Mesenchymal stem cell (in vitro differentiated cells and primary cell): Measurements from ENCODE around the gene PODXL.
A peak's percentile ranks its signal among the peaks of the same experiment; 100 is the strongest.

Experiments used
- DNase-seq: peaks from one replicate; pipeline ENCODE4 v3.0.0-alpha.2; 2013
- H2AFZ ChIP-seq: one replicate; pipeline ENCODE4 v1.6.1; 2013; ENCODE audit warnings: low read depth, mild to moderate bottlenecking, control low read depth, inconsistent platforms, low read length, moderate library complexity
- H2AK5ac ChIP-seq: 2 replicates; pipeline ENCODE4 v1.6.1; 2013; ENCODE audit warnings: low read length, moderate library complexity, mild to moderate bottlenecking, inconsistent platforms; ENCODE audit not compliant: severe bottlenecking
- H2BK120ac ChIP-seq: one replicate; pipeline ENCODE4 v1.6.1; 2013; ENCODE audit warnings: low read depth, mild to moderate bottlenecking, inconsistent platforms, low read length, moderate library complexity
- H2BK12ac ChIP-seq, 2 experiments: one replicate each; pipeline ENCODE4 v1.6.1; 2013; ENCODE audit warnings: inconsistent platforms in 2 of 2, low read length in 2 of 2, mild to moderate bottlenecking in 2 of 2, moderate library complexity in 2 of 2, control low read depth in 1 of 2
- H2BK15ac ChIP-seq: one replicate; pipeline ENCODE4 v1.6.1; 2013; ENCODE audit warnings: mild to moderate bottlenecking, low read depth, inconsistent platforms; ENCODE audit not compliant: poor library complexity, severe bottlenecking
- H2BK5ac ChIP-seq: 2 replicates; pipeline ENCODE4 v1.6.1; 2013; ENCODE audit warnings: low read depth, mild to moderate bottlenecking, low read length, control low read depth, inconsistent platforms; ENCODE audit not compliant: poor library complexity, severe bottlenecking
- H3K14ac ChIP-seq, 2 experiments: one replicate each; pipeline ENCODE4 v1.6.1; 2013; ENCODE audit warnings: inconsistent platforms in 2 of 2, low read length in 2 of 2, control low read depth in 1 of 2, mild to moderate bottlenecking in 1 of 2, moderate library complexity in 1 of 2
- H3K18ac ChIP-seq, 2 experiments: one replicate each; pipeline ENCODE4 v1.6.1; 2013; ENCODE audit warnings: inconsistent platforms in 2 of 2, low read length in 2 of 2, control low read depth in 1 of 2, low read depth in 1 of 2, mild to moderate bottlenecking in 1 of 2
- H3K23ac ChIP-seq, 2 experiments: one replicate each; pipeline ENCODE4 v1.6.1; 2013; ENCODE audit warnings: inconsistent platforms in 2 of 2, low read length in 2 of 2, mild to moderate bottlenecking in 2 of 2, moderate library complexity in 2 of 2, control low read depth in 1 of 2
- H3K27ac ChIP-seq: 2 replicates; pipeline ENCODE4 v1.5.1; 2013; ENCODE audit warnings: mild to moderate bottlenecking, moderate library complexity, low read length, control low read depth, inconsistent platforms; ENCODE audit not compliant: poor library complexity, severe bottlenecking
- H3K27me3 ChIP-seq, 2 experiments: 2 replicates each; pipeline versions ENCODE4 v1.6.1 to v1.7.0; 2013; ENCODE audit warnings: low read length in 2 of 2, mild to moderate bottlenecking in 2 of 2, moderate library complexity in 2 of 2, control low read depth in 1 of 2, inconsistent platforms in 1 of 2; ENCODE audit not compliant: control insufficient read depth in 1 of 2, insufficient read depth in 1 of 2
- H3K36me3 ChIP-seq, 2 experiments: 2 replicates each; pipeline versions ENCODE4 v1.6.1 to v1.7.0; 2013; ENCODE audit warnings: low read length in 2 of 2, control low read depth in 1 of 2, inconsistent platforms in 1 of 2, low read depth in 1 of 2, mild to moderate bottlenecking in 1 of 2; ENCODE audit not compliant: insufficient read depth in 2 of 2, control insufficient read depth in 1 of 2
- H3K4ac ChIP-seq, 2 experiments: one replicate each; pipeline ENCODE4 v1.6.1; 2013; ENCODE audit warnings: inconsistent platforms in 2 of 2, low read length in 2 of 2, mild to moderate bottlenecking in 2 of 2, moderate library complexity in 2 of 2, control low read depth in 1 of 2, low read depth in 1 of 2
- H3K4me1 ChIP-seq: 2 replicates; pipeline ENCODE4 v1.6.1; 2013; ENCODE audit warnings: low read depth, low read length, control low read depth; ENCODE audit not compliant: control insufficient read depth, insufficient read depth
- H3K4me2 ChIP-seq: 2 replicates; pipeline ENCODE4 v1.6.1; 2013; ENCODE audit warnings: low read length, mild to moderate bottlenecking, inconsistent platforms; ENCODE audit not compliant: poor library complexity, severe bottlenecking
- H3K4me3 ChIP-seq, 2 experiments: 2 replicates each; pipeline versions ENCODE4 v1.5.1 to v1.7.0; 2013; ENCODE audit warnings: low read length in 2 of 2, mild to moderate bottlenecking in 2 of 2, control low read depth in 1 of 2, low read depth in 1 of 2; ENCODE audit not compliant: insufficient read depth in 1 of 2
- H3K79me1 ChIP-seq: replicated peaks from 2 replicates; pipeline ENCODE4 v1.6.1; 2013; ENCODE audit warnings: mild to moderate bottlenecking, control low read depth, low read length, inconsistent platforms; ENCODE audit not compliant: poor library complexity, severe bottlenecking
- H3K9ac ChIP-seq: 2 replicates; pipeline ENCODE4 v1.7.0; 2013; ENCODE audit warnings: mild to moderate bottlenecking, low read length, moderate library complexity
- H3K9me3 ChIP-seq: 2 replicates; pipeline ENCODE4 v1.7.0; 2013; ENCODE audit warnings: mild to moderate bottlenecking, low read length; ENCODE audit not compliant: control insufficient read depth
- H4K8ac ChIP-seq: one replicate; pipeline ENCODE4 v1.6.1; 2013; ENCODE audit warnings: inconsistent platforms, mild to moderate bottlenecking, low read length, moderate library complexity
- H4K91ac ChIP-seq: one replicate; pipeline ENCODE4 v1.6.1; 2013; ENCODE audit warnings: mild to moderate bottlenecking, low read length, inconsistent platforms
- WGBS: methylation state at CpG from one replicate; pipeline ENCODE4 v1.1.7; 2013; ENCODE audit warnings: mixed read lengths; 5-methylcytosine and 5-hydroxymethylcytosine counted together

The PODXL gene

DNA sequence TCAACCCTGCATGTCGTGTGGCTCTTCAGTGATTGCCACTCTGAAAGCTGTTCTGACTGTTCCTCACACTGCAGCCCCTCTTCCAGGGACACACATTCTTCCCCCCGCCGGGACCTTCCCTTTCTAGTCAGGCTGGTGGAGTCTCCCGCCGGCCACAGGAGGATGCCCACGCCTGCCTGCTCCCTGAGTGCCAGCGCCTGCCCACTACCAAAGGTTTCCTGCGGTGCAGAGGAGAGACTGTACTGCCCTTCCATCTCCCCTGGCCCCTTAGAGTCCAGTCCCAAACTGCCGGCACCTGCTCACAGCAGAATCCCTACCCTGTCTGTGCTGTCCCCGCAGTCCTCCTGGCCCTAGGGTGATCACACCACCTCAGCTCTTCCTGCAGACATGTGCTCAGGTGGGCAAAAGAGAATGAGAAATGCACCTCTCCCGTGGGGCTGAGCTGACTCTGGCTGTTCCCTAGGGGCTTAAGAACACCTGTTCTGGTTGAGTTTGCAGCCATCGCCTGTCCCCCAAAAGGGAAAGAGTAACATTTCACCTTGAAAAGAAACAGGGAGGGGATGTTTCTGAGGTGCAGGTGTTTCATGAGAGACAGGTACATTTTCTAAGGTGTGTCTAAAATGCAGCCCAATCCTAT lies 1.4 kb downstream of the PODXL start:
- DNase-seq, result no peak
- Histone ChIP-seq H3K36me3 (no peaks in the 10 kb centered on the region), H2BK5ac (no peak overlapping the region), H3K27ac (no peak overlapping the region), H3K4ac (no peak overlapping the region), H3K9ac (peak overlapping the region; percentile 54), H3K4me3 (peak overlapping the region in 1 of 2 experiments; percentile 78), H3K4me2 (no peak overlapping the region), H4K8ac (no peak overlapping the region), H3K27me3 (peaks cover 0 to 70% of the 10 kb centered on the region in 2 experiments), H2BK12ac (no peak overlapping the region), H3K18ac (no peak overlapping the region), H4K91ac (no peak overlapping the region), H2BK120ac (no peak overlapping the region), H3K23ac (no peak overlapping the region), H3K4me1 (peaks cover 19% of the 10 kb centered on the region), H2AK5ac (no peak overlapping the region), H2BK15ac (no peak overlapping the region), H2AFZ (no peak overlapping the region), H3K9me3 (no peaks in the 10 kb centered on the region), H3K79me1 (no peaks in the 10 kb centered on the region), H3K14ac (no peak overlapping the region)
- whole genome bisulfite sequencing, result 51% methylated on average over 12 of the region's 12 CpGs

DNA sequence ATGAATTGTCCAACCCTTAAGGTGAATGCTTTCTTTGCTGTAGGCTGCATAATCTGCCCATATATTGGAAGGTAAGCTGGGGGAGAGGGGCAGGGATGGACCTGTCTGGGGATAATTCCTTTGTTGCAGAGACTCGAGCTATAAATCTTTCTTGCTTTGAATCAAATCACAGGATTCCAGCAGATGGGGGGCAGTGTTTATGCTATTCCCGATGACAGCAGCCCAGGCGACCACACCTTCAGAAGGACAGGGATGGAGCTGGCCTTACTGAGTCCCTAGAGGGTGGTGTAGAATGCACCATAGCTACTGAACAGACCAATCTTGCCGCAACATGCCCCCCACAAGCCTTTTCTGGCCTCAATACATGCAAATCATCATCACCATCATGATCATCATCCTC lies 2.5 kb downstream of the PODXL start:
- H3K14ac ChIP-seq, result no peak overlapping the region
- peaks cover 19% of the 10 kb centered on the region for H3K4me1 ChIP-seq
- H3K4me3 ChIP-seq, result peak overlapping the region in 1 of 2 experiments; percentile 78
- H3K18ac ChIP-seq, result no peak overlapping the region
- no peak overlapping the region for H2BK15ac ChIP-seq
- H3K4me2 ChIP-seq, result no peak overlapping the region
- no peak overlapping the region for H2BK12ac ChIP-seq
- no peak overlapping the region for H3K27ac ChIP-seq
- no peak overlapping the region for H3K4ac ChIP-seq
- H2AK5ac ChIP-seq, result no peak overlapping the region
- no peak overlapping the region for H3K9ac ChIP-seq
- no peaks in the 10 kb centered on the region for H3K36me3 ChIP-seq
- H3K79me1 ChIP-seq, result no peaks in the 10 kb centered on the region
- WGBS, result 85% methylated on average over 4 of the region's 4 CpGs
- DNase-seq, result no peak
- peaks cover 0 to 75% of the 10 kb centered on the region in 2 experiments for H3K27me3 ChIP-seq
- no peak overlapping the region for H4K8ac ChIP-seq
- no peak overlapping the region for H4K91ac ChIP-seq
- H2AFZ ChIP-seq, result no peak overlapping the region
- no peaks in the 10 kb centered on the region for H3K9me3 ChIP-seq
- H3K23ac ChIP-seq, result no peak overlapping the region
- H2BK120ac ChIP-seq, result no peak overlapping the region
- H2BK5ac ChIP-seq, result no peak overlapping the region

DNA sequence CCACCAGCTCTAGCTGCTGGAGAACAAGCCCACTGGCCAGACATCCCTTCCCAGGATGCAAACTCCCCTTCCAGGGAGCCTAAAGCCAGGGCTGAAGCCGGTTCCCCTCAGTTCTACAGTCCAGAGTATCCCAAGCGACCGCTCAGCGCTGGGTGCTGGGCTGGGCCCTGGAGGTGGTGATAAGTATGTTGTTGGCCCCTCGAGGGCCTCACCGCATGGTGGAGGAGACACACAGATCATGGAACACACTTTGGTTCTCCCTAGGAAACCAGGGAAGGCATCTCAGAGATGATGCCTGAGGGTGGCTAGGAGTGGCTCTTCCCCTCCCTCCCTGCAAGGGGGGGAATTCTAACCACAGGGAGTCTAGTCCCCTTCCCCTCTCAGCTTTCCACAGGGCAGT lies 4.4 kb downstream of the PODXL start:
- Histone ChIP-seq H2BK5ac (no peak overlapping the region), H3K4ac (no peak overlapping the region), H2AFZ (no peak overlapping the region), H3K79me1 (no peaks in the 10 kb centered on the region), H3K9ac (no peak overlapping the region), H3K36me3 (no peaks in the 10 kb centered on the region), H3K27me3 (peaks cover 0 to 61% of the 10 kb centered on the region in 2 experiments), H3K9me3 (no peaks in the 10 kb centered on the region), H2AK5ac (no peak overlapping the region), H3K27ac (no peak overlapping the region), H3K18ac (no peak overlapping the region), H4K91ac (no peak overlapping the region), H3K4me3 (no peak overlapping the region), H3K23ac (no peak overlapping the region), H2BK120ac (no peak overlapping the region), H3K4me2 (no peak overlapping the region), H3K14ac (no peak overlapping the region), H2BK15ac (no peak overlapping the region), H4K8ac (no peak overlapping the region), H2BK12ac (no peak overlapping the region), H3K4me1 (peaks cover 14% of the 10 kb centered on the region)
- WGBS, result 96% methylated on average over 6 of the region's 6 CpGs
- DNase-seq, result no peak

DNA sequence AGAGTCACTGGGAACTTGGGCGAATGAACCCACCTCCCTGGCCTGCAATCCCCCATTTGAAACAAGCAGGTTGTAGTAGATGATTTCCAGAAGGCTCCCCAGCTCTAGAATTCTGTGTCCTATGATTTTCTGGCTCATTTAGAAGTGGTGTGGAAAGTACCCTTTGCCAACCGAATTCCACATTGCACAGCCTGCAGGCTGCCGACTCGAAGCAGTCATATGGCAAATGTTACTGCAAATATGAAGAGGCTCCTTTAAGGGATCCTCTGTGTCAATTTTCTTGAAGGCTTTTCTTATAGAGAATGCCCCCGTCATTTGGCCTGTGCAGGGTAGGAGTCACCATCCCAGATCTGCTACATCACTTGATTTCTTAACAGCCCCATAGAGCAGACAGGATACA lies 5.6 kb downstream of the PODXL start:
- no peak overlapping the region for H3K9ac ChIP-seq
- H3K27ac ChIP-seq, result no peak overlapping the region

More for the DNA sequence above, 5.6 kb downstream of the PODXL start:
- Histone ChIP-seq H3K18ac (no peak overlapping the region), H3K9me3 (no peaks in the 10 kb centered on the region), H2BK12ac (no peak overlapping the region), H2AK5ac (no peak overlapping the region), H3K27me3 (peaks cover 0 to 56% of the 10 kb centered on the region in 2 experiments), H2BK15ac (no peak overlapping the region), H2AFZ (no peak overlapping the region), H3K36me3 (no peaks in the 10 kb centered on the region), H4K91ac (no peak overlapping the region), H3K14ac (no peak overlapping the region), H3K4me2 (no peak overlapping the region), H3K79me1 (no peaks in the 10 kb centered on the region), H4K8ac (no peak overlapping the region), H3K23ac (no peak overlapping the region), H3K4me3 (no peak overlapping the region), H3K4ac (no peak overlapping the region), H2BK120ac (no peak overlapping the region), H2BK5ac (no peak overlapping the region), H3K4me1 (peaks cover 8% of the 10 kb centered on the region)
- 91% methylated on average over 5 of the region's 5 CpGs for whole genome bisulfite sequencing
- DNase-seq, result no peak
